ENCODE data around the gene TSHZ1.
"Not testable (repeated sequence)": the region's sequence is repeated elsewhere in the genome, so short reads cannot be mapped to it uniquely, and the experiment has no call there.

The TSHZ1 gene

DNA sequence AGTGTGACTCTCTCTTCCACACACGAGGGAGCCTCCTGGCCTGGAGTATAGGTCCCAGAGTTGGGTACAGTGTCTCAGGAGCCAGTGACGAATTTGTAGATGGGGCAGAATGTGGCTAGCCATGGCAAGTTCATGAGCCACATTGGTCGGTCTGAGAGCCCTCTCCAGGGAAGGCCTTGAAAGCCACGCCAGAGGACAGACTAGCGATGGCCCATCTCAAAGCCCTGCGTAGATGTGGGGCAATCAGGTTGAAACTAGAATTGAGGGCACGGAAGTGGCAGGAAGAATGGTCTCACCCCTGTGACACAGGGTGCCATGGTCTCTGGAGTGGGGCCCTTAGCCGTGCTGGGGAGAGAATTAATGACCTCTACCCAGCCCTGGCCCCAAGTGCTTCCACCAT lies 106.2 kb downstream of the TSHZ1 start:
- DNase-seq = no peak

DNA sequence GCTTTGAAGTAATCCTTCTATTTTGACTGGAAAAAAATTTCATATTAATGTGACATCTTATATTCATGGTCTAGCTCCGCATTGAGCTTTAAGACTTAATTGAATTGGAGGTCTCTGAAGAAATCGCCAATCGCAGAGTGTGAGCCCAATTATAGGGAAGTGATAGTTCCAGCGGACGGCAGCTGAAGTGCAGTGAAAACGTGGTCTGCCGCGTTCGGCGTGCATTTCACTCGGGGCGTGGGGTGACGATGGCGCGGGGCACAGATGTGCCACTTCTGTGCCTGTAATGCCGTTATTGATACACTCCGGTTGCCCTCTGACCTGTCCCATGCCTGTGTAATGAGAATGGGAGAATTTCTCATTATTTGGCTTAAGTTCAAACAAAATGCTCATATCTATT lies 106.7 kb downstream of the TSHZ1 start:
- DNase-seq = no peak

DNA sequence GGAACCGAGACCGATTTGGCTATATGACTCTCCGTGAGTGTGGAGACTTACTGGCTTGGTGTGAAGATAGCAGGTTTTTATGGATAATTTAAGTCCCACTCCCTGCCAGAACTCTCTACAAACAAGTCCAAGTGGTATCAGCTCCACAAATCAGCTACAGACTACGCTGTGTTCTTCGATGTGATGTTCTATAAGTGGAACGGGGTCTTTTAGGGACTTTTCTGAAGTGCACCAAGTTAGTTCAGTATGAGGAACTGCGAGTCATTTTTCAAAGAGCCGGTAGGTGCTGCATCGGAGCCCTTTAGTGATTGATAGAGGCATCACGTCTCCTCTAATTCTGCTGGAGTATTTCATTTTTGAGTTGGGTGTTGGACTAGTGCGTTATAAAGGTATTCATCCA lies 107.1 kb downstream of the TSHZ1 start:
- DNase-seq = no peak

DNA sequence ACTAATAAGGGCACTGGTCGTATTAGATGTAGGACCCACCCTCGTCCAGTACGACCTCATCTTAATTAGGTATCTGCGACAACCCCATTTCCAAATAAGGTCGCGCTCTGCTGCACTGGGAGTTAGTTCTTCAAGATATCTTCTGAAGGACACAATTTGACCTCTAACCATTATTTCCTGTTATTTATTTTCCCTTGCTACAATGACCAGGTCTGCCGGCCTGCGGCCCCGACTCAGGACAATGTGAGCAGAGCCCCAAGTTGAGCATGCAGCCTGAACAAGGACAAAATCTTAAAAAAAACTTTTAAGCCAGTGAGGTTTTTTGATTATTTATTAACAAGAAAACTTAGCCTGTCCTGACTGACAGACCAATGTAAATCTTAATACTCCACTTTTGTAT lies 109.3 kb downstream of the TSHZ1 start:
- DNase-seq = no peak

DNA sequence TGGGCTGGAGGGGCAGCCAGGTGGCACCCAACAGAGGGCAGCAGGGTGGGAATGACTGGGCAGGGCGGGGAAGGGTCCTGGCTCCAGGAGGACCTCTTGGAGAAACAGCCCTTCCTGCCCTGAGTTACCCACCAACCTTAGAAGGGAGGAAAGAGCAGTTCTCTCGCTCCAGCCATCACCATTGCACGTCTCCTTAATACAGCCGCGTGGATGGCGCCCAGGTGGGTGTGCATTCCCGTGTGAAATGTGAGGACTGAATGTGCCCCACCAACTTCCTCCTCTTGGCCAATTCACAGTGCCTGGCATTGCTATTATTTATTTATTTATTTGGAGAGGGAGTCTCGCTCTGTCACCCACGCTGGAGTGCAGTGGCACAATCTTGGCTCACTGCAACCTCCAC lies 109.9 kb downstream of the TSHZ1 start:
- no peak for DNase-seq

DNA sequence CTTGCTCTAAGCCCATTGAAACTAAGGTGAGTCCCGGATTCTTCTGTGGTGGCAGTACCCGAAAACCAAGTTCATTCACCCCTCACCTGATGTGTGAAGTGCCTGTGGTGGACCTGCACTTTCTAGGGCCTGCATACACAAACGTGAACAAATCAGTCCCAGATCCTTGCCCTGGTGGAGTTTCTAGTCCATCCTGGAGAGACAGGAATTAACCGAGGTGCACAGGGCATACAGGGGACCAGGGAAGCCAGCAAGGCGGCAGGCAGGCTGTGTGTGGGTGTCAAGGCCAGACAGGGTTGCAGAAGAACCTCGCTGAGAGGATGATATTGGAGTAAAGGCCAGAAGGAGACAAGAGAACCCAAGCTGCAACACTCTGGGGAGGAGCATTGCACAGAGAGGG lies 110.8 kb downstream of the TSHZ1 start:
- no peak for DNase-seq

DNA sequence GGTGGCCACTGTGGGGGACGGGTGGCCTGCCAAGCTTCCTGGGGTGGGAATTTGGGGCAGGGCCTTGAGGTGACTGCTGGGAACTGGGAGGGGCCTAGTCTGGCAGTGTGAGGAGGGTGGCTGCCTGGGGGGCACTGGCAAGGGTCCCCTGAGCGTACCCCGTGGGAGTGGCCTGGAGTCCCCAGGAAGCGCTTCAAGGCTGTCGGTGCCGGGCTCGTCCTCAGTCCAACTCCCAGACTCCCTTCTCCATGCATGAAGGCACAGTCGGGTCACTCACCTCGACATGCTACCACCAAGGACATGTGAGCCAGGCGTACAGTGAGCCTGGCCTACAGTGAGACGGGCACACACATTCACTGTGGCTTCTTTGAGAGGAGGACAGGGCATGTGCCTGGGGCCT lies 111.6 kb downstream of the TSHZ1 start:
- DNase-seq = no peak

DNA sequence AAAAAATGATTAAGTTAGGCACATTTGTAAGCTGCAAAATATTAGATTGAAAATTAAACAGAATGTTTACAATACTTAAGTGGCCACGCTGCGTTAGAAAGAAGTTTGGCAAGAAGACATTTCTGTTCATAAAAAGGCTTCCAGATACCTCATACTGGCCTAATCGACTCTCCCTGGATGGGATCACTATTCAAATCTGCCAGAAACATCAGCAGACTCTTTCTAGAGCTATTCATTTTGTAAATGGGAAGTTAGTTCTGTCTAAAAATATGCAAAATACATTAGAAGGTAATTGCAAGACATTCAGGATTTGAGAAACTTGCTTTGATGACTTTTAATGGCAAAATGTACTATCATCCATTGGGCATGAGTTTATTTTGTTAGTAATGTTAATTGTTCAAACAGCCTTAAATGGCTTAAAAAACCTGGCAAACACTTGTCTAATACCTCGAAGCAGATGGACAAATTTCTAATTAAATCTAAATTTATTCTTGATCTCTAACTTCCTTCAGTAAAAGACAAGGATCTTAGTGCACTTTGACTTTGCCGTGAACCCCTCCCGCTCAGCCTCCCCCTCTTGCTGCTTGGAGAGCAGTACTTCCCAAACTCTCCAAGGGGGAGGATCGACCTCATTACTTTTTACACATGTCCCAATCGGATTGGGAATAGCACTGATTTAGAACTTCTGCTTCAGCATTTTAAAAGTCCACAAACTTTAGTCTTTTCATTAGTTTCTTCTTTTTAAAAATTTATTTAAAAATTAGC lies 113.4 kb downstream of the TSHZ1 start:
- no peak for DNase-seq

DNA sequence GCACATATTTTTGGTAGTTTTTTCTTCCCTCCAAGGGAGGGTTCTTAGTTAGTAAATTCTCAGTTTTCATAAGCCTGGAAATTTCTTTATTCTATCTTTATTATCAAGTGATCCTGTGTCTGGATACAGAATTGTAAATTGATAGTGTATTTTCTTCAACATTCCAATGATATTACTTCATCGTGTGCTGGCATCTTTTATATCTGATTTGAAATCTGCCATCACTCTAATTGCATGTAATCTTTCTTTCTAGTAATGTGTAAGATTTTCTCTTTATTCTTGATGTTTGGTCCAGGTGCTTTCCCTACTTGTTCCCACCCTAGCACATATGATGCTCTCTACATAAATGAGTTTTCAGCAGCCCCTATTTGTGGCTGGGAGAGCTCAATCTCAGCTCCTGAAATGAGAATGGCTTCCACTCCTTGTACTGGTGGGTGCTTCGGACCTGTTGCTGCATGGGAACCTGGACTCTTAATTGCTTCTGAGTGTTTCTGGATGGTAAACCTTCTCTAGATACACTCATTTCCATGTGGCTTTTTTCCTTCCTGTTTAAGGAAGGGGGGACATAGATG lies 114.2 kb downstream of the TSHZ1 start:
- DNase-seq = no peak

DNA sequence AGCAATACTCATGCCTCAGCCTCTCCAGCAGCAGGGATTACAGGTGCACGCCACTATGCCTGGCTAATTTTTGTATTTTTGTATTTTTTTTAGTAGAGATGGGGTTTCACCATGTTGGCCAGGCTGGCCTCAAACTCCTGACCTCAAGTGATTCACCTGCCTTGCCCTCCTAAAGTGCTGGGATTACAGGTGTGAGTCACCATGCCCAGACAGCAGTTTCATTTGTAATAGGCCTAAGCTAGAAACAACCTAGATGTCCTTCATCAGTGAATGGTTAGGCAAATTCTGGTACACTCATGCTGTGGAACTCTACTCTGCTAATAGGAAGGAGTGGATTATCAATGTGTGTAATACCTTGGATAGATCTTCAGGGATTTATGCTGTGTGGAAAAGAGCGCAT lies 119.2 kb downstream of the TSHZ1 start:
- not testable (repeated sequence) for DNase-seq

DNA sequence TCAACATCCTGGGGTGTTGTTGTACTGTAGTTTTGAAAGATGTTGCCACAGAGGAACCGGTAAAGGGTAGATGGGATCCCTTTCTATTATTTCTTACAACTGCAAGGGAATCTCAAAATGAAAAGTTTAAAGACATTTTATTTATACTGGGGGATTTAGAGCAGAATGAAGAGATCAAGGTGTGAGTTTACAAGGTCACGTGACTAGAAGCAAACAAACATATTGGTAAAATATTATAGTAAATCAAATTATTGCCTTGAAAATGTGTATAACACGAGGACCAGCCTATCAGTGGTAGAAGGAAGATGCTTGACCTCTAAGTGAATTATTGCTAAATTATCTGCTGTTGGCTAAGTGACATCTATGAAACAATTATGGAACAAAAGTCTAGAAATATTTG lies 119.7 kb downstream of the TSHZ1 start:
- DNase-seq = no peak

DNA sequence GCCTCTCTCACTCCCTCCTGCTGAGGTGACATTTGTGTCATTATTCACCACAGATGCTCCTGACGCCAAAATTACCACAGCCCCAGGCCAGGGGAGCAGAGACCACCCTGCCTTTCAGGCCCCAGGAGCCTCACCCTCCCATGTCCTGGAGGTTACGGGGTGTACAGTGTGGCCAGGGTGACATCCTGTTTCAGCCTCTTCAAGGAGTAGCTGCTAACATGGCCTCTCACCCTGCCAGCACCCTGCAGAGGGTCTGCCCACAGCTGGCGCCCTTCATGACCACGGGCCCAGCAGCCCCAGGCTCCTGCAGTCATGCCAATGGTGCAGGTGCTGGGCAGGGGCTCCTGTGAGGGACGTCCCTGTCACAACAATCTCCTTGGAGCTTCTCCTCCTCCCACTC lies 124.3 kb downstream of the TSHZ1 start:
- DNase-seq = no peak

DNA sequence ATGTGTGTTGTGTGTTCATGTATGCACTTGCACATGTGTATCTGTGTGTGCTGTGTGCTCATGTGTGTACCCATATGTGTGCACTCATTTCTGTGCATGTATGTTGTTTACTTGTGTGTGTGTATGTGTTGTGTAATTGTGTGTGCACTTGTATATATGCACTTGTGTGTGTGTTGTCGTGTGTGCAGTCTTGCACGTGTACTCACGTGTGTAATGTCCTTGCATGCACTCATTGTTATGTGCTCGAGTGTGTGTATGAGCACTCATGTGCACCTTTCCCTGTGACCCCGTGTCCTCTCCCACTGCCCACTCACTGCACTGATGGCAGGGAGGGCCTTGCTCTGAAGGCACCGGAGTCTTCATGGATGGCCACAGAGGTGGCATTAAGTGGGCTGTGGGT lies 124.9 kb downstream of the TSHZ1 start:
- no peak for DNase-seq

DNA sequence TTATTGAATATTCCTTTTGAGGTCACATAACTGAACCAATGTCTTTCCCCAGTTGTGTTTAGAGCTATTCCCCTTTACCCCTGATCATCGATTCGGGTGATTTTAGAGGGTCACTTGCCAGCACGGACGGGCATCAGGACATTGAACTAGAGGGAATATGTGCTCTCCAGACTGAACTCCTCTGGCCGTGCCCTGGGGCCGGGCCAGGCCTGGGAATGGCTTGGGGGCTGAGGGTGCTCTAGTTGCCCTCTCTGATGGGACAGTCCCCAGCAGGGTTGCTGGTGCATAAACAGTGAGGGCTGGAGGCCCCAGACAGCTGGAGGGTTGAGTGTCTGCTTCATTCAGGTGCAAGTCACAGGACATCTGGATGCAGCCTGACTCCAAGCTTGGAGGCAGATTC lies 126.2 kb downstream of the TSHZ1 start:
- DNase-seq = no peak

DNA sequence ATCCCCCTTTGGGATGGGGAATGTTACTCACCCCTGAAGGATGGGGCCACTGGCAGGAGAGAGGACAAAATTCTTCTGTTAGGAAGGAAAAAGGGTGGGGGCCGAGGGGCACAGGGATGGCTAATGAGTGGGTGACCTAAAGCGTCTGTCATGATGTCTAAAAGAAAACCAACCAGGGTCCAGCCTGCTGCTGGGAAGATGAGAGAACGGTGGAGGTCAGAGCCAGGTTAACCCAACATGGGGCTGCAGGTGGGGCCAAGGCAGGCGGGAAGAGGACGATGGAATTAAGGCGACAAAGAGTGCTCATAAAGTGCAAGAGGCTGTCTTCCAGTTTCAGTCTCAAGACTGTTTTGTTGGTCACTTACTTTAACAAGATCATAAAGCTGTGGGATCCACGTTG lies 126.8 kb downstream of the TSHZ1 start:
- no peak for DNase-seq

DNA sequence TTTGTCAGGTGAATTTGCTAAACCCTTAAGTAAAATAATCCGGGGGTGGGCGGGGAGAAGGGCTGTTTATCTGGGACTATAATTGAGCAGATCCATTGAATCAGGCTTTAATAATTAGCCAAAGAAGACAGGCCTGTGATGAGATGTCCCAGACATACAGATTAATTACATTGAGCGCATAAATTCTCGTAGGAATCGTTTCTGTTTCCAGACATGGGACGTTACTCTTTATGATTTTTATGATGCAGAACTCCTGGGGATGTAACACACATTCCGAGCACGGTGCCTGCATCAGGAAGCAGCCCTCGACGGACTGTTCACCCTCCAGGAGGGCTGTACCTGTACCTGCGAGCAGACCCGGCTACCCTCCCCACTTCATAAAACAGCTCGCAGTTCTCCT lies 128.0 kb downstream of the TSHZ1 start:
- no peak for DNase-seq
